Thyroid gland (tissue), 4 donors: ENCODE data around the gene CTXN2. TPM values are rescaled to one million over a fixed set of nuclear protein-coding genes. Genes with fewer than 3 reads are reported as not detected.

ENCODE experiments used
- DNase-seq, 2 donors: peaks; one replicate each; pipeline ENCODE4 v3.0.0-alpha.2; 2019
- H3K27ac ChIP-seq, 3 donors: fragments of 200-600 bp; sonication (generic); 1 replicate in 2 of 3; 2 replicates in 1 of 3; pipeline ENCODE4 v1.5.1; 2016 to 2019; ENCODE audit warnings: mild to moderate bottlenecking in 1 of 3, moderate library complexity in 1 of 3
- H3K27me3 ChIP-seq: fragments of 200-600 bp; sonication (generic); one replicate; pipeline ENCODE4 v1.5.1; 2019
- H3K36me3 ChIP-seq, 2 donors: fragments of 200-600 bp; sonication (generic); one replicate each; pipeline ENCODE4 v1.5.1; 2016 to 2019
- H3K4me1 ChIP-seq, 2 donors: fragments of 200-600 bp; sonication (generic); one replicate each; pipeline ENCODE4 v1.5.1; 2017 to 2019
- H3K4me3 ChIP-seq, 3 donors: fragments of 200-600 bp; sonication (generic); replicated peaks in 1 of 3; 1 replicate in 2 of 3; 2 replicates in 1 of 3; pipeline ENCODE4 v1.5.1; 2016; ENCODE audit warnings: mild to moderate bottlenecking in 1 of 3
- H3K9me3 ChIP-seq: fragments of 200-600 bp; sonication (generic); one replicate; pipeline ENCODE4 v1.5.1; 2017
- POLR2A ChIP-seq, 2 donors: fragments of 450-650 bp; IDR thresholded peaks; one replicate each; pipeline ENCODE4 v1.6.1; 2017; ENCODE audit warnings: antibody characterized with exemption in 2 of 2, mild to moderate bottlenecking in 2 of 2, moderate library complexity in 1 of 2
- WGBS, 2 donors: methylation state at CpG; one replicate each; pipeline ENCODE4 v1.1.5; 2017; 5-methylcytosine and 5-hydroxymethylcytosine counted together
- intact Hi-C: fragments of 100-400 bp; cut with DNase I; formaldehyde crosslinking; loops from one replicate; pipeline ENCODE4 v1.15.1; 2023
- total RNA-seq, 4 donors: library from RNA; depleted of rRNA; stranded (reverse); fragments of >200 nt; gene quantifications; one replicate each; pipeline ENCODE4 v1.2.3, GENCODE V29; 2016
- TF ChIP-seq, protein P1 (sequence below), 6 experiments: fragments of 200-600 bp in 3 of 6; fragments of 450-650 bp in 3 of 6; sonication (generic) in 3 of 6; IDR thresholded peaks; one replicate each; pipeline ENCODE4 v1.5.1; 2016 to 2019; ENCODE audit warnings: antibody characterized with exemption in 6 of 6, mild to moderate bottlenecking in 2 of 6, inconsistent platforms in 1 of 6, moderate library complexity in 1 of 6

The CTXN2 gene
- total RNA-seq, 4 donors from 2014 or later = not detected

DNA sequence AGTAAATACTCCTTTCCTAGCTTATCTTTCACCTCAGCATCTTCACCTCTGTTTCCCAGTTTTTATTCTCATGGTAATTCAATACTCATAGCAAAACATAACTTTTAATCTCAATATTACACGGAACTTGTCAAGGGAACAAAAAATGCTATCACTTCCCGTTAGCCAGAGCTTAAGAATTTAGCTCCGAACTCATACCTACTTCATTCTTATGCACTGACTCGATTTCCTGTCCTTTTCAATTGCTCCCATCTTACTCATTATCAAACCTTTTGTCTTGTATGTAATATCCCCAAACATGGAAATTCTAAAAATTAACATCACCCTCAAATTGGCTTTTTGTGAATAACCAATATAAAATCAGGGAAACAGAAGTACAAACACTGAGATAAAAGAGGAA is 41.6 kb upstream of the CTXN2 start:
- no peak for DNase-seq
- Histone ChIP-seq H3K4me3 (no peak overlapping the region), H3K4me1 (no peaks in the 10 kb centered on the region), H3K27me3 (no peaks in the 10 kb centered on the region), H3K27ac (no peak overlapping the region), H3K9me3 (no peaks in the 10 kb centered on the region), H3K36me3 (no peaks in the 10 kb centered on the region)
- intact Hi-C loops = no loop called here
- WGBS, 2 donors = 84 to 88% methylated on average over 4 of the region's 4 CpGs
- TF ChIP-seq, protein P1, sequence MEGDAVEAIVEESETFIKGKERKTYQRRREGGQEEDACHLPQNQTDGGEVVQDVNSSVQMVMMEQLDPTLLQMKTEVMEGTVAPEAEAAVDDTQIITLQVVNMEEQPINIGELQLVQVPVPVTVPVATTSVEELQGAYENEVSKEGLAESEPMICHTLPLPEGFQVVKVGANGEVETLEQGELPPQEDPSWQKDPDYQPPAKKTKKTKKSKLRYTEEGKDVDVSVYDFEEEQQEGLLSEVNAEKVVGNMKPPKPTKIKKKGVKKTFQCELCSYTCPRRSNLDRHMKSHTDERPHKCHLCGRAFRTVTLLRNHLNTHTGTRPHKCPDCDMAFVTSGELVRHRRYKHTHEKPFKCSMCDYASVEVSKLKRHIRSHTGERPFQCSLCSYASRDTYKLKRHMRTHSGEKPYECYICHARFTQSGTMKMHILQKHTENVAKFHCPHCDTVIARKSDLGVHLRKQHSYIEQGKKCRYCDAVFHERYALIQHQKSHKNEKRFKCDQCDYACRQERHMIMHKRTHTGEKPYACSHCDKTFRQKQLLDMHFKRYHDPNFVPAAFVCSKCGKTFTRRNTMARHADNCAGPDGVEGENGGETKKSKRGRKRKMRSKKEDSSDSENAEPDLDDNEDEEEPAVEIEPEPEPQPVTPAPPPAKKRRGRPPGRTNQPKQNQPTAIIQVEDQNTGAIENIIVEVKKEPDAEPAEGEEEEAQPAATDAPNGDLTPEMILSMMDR (IDR thresholded peaks at IDR 0.05) = no peak
- TF ChIP-seq POLR2A (IDR thresholded peaks at IDR 0.05) = no peak

GRCh38 chr15:48153526-48153925 is 37.9 kb upstream of the CTXN2 start:
- WGBS, 2 donors = 93 to 99% methylated on average over 2 of the region's 2 CpGs
- Histone ChIP-seq H3K36me3 (no peaks in the 10 kb centered on the region), H3K27me3 (no peaks in the 10 kb centered on the region), H3K4me1 (no peaks in the 10 kb centered on the region), H3K27ac (no peak overlapping the region), H3K4me3 (no peak overlapping the region), H3K9me3 (no peaks in the 10 kb centered on the region)
- TF ChIP-seq, protein P1 (IDR thresholded peaks at IDR 0.05) = no peak
- no peak for TF ChIP-seq POLR2A (IDR thresholded peaks at IDR 0.05)
- no peak for DNase-seq
- intact Hi-C loops = no loop called here

- Histone ChIP-seq H3K4me3 (no peak overlapping the region), H3K9me3 (no peaks in the 10 kb centered on the region), H3K4me1 (no peaks in the 10 kb centered on the region), H3K27me3 (no peaks in the 10 kb centered on the region), H3K36me3 (no peaks in the 10 kb centered on the region), H3K27ac (no peak overlapping the region)
- 61 to 63% methylated on average over 3 of the region's 3 CpGs for WGBS, 2 donors
- intact Hi-C loops = no loop called here
- no peak for TF ChIP-seq POLR2A (IDR thresholded peaks at IDR 0.05)
- DNase-seq = no peak
Measured at GRCh38 chr15:48168616-48169015, 22.8 kb upstream of the CTXN2 start.

GRCh38 chr15:48170981-48171380 is 20.5 kb upstream of the CTXN2 start:
- no peaks in the 10 kb centered on the region for H3K4me1 ChIP-seq
- intact Hi-C loops = no loop called here

DNA sequence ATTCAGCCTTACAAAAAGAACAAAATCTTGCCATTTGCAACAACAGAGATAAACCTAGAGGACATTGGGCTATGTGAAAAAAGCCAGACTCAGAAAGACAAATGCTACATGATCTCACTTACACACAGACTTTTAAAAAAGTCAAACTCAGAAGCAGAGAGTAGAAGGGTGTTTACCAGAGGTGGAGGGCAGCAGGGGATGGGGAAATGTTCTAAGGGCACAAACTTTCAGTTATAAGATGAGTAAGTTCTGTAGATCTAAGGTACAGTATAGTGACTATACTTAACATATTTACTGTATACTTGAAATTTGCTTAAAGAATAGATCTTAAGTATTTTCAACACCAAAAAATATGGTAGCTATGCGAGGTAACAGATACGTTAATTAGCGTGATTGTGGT is 16.3 kb upstream of the CTXN2 start:
- no peak for TF ChIP-seq POLR2A (IDR thresholded peaks at IDR 0.05)
- TF ChIP-seq, protein P1 (IDR thresholded peaks at IDR 0.05) = no peak
- WGBS, 2 donors = 98% methylated on average over 3 of the region's 3 CpGs
- no peaks in the 10 kb centered on the region for H3K9me3 ChIP-seq
- H3K4me1 ChIP-seq = peaks cover 0 to 12% of the 10 kb centered on the region in 2 donors
- H3K4me3 ChIP-seq = no peak overlapping the region
- intact Hi-C loops = no loop called here
- no peak overlapping the region for H3K27ac ChIP-seq
- no peaks in the 10 kb centered on the region for H3K36me3 ChIP-seq
- DNase-seq = no peak
- H3K27me3 ChIP-seq = no peaks in the 10 kb centered on the region

More at GRCh38 chr15:48170981-48171380, 20.5 kb upstream of the CTXN2 start:
- DNase-seq = no peak
- no peaks in the 10 kb centered on the region for H3K9me3 ChIP-seq
- no peak overlapping the region for H3K4me3 ChIP-seq
- H3K27me3 ChIP-seq = no peaks in the 10 kb centered on the region
- TF ChIP-seq POLR2A (IDR thresholded peaks at IDR 0.05) = no peak
- TF ChIP-seq, protein P1 (IDR thresholded peaks at IDR 0.05) = no peak
- H3K36me3 ChIP-seq = no peaks in the 10 kb centered on the region
- WGBS, 2 donors = 86% methylated on average over 1 of the region's 1 CpG
- H3K27ac ChIP-seq = no peak overlapping the region

- Histone ChIP-seq H3K36me3 (no peaks in the 10 kb centered on the region), H3K4me3 (no peak overlapping the region), H3K9me3 (no peaks in the 10 kb centered on the region), H3K4me1 (peaks cover 0 to 12% of the 10 kb centered on the region in 2 donors), H3K27me3 (no peaks in the 10 kb centered on the region), H3K27ac (no peak overlapping the region)
- intact Hi-C loops = no loop called here
- TF ChIP-seq, protein P1 (IDR thresholded peaks at IDR 0.05) = no peak
- TF ChIP-seq POLR2A (IDR thresholded peaks at IDR 0.05) = no peak
- WGBS, 2 donors = 88 to 93% methylated on average over 4 of the region's 4 CpGs
- no peak for DNase-seq
Measured at GRCh38 chr15:48176112-48176511, 15.4 kb upstream of the CTXN2 start.
